Tibial nerve (tissue), 4 donors: ENCODE measurements around the gene SCAPER. TPM values are rescaled to one million over a fixed set of nuclear protein-coding genes. Genes with fewer than 3 reads are reported as not detected.
"Not testable (repeated sequence)": the region's sequence is repeated elsewhere in the genome, so short reads cannot be mapped to it uniquely, and the experiment has no call there.

Experiments
- DNase-seq, 2 donors: peaks; one replicate each; pipeline ENCODE4 v3.0.0-alpha.2; 2019; ENCODE audit warnings: low spot score in 2 of 2
- H3K27ac ChIP-seq, 4 donors: fragments of 200-600 bp; sonication (generic) in 3 of 4; one replicate each; pipeline ENCODE4 v1.5.1; 2017 to 2019; ENCODE audit warnings: mild to moderate bottlenecking in 1 of 4
- H3K27me3 ChIP-seq, 2 donors: fragments of 200-600 bp; sonication (generic) in 1 of 2; one replicate each; pipeline versions ENCODE4 v1.5.1 to v1.6.0; 2017 to 2019
- H3K36me3 ChIP-seq, 3 donors: fragments of 200-600 bp; sonication (generic); one replicate each; pipeline ENCODE4 v1.5.1; 2018 to 2019
- H3K4me1 ChIP-seq, 4 donors: fragments of 200-600 bp; sonication (generic) in 3 of 4; one replicate each; pipeline ENCODE4 v1.5.1; 2017 to 2019
- H3K4me3 ChIP-seq, 4 donors: fragments of 200-600 bp; sonication (generic) in 3 of 4; one replicate each; pipeline ENCODE4 v1.5.1; 2017 to 2019; ENCODE audit warnings: mild to moderate bottlenecking in 1 of 4, moderate library complexity in 1 of 4
- H3K9me3 ChIP-seq, 4 donors: fragments of 200-600 bp; sonication (generic) in 3 of 4; one replicate each; pipeline ENCODE4 v1.5.1; 2017 to 2019
- EP300 ChIP-seq, 2 donors: sonication (generic); formaldehyde crosslinking; IDR thresholded peaks; one replicate each; pipeline ENCODE4 v1.6.1; 2017; ENCODE audit warnings: antibody characterized with exemption in 2 of 2, mild to moderate bottlenecking in 1 of 2
- POLR2A ChIP-seq, 2 donors: fragments of 450-650 bp; IDR thresholded peaks; one replicate each; pipeline ENCODE4 v1.6.1; 2017; ENCODE audit warnings: antibody characterized with exemption in 2 of 2, mild to moderate bottlenecking in 2 of 2, moderate library complexity in 2 of 2
- WGBS, 2 donors: methylation state at CpG; one replicate each; pipeline ENCODE4 v1.1.5; 2018; 5-methylcytosine and 5-hydroxymethylcytosine counted together
- total RNA-seq, 4 donors: library from RNA; depleted of rRNA; stranded (reverse); fragments of >200 nt; gene quantifications; one replicate each; pipeline ENCODE4 v1.1.0, GENCODE V29; 2016
- TF ChIP-seq, protein P1 (sequence below), 5 experiments: fragments of 200-600 bp in 3 of 5; fragments of 450-650 bp in 2 of 5; sonication (generic) in 3 of 5; IDR thresholded peaks; one replicate each; pipeline ENCODE4 v1.5.1; 2016 to 2019; ENCODE audit warnings: antibody characterized with exemption in 5 of 5, mild to moderate bottlenecking in 3 of 5, moderate library complexity in 2 of 5

SCAPER gene
- total RNA-seq, 4 donors from 2014 or later, result 25.5 to 45.3 (median 37.3) TPM

DNA sequence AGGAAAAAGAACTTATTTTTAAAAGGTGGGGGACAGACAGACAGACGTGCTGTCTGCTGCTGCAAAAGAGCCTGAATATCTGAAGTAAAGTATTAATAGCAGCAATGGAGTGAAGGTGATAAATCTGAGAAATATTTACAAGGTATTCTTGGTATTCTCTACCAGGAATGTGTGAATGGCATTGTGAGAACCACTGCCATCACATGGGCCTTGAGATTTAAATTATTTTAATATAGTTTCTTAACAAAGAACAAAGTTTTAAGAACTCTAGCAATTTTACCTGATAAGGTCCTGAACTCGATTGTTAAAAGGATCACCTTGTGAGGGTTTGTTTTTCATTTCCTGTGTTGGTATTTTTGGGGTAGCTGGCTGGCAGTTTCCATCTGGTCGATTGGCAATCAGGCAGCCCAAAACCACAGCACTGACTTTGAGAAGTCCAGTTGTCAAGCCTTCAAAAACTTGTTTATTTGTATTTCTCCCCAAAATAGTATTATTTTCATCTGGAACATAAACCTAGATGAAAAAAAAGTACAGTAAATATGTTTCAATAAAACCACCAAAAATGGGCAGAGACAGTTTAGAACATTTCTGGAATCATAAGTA, 471.2 kb downstream of the SCAPER start:
- Histone ChIP-seq H3K4me3 (no peak overlapping the region), H3K4me1 (no peaks in the 10 kb centered on the region), H3K27me3 (no peaks in the 10 kb centered on the region), H3K9me3 (no peaks in the 10 kb centered on the region), H3K27ac (no peak overlapping the region), H3K36me3 (peaks cover 0 to 45% (median 0%) of the 10 kb centered on the region in 3 donors)
- no peak for DNase-seq
- TF ChIP-seq POLR2A (IDR thresholded peaks at IDR 0.05), result no peak
- TF ChIP-seq, protein P1, sequence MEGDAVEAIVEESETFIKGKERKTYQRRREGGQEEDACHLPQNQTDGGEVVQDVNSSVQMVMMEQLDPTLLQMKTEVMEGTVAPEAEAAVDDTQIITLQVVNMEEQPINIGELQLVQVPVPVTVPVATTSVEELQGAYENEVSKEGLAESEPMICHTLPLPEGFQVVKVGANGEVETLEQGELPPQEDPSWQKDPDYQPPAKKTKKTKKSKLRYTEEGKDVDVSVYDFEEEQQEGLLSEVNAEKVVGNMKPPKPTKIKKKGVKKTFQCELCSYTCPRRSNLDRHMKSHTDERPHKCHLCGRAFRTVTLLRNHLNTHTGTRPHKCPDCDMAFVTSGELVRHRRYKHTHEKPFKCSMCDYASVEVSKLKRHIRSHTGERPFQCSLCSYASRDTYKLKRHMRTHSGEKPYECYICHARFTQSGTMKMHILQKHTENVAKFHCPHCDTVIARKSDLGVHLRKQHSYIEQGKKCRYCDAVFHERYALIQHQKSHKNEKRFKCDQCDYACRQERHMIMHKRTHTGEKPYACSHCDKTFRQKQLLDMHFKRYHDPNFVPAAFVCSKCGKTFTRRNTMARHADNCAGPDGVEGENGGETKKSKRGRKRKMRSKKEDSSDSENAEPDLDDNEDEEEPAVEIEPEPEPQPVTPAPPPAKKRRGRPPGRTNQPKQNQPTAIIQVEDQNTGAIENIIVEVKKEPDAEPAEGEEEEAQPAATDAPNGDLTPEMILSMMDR (IDR thresholded peaks at IDR 0.05), result no peak
- WGBS, 2 donors, result 36 to 38% methylated on average over 3 of the region's 3 CpGs

DNA sequence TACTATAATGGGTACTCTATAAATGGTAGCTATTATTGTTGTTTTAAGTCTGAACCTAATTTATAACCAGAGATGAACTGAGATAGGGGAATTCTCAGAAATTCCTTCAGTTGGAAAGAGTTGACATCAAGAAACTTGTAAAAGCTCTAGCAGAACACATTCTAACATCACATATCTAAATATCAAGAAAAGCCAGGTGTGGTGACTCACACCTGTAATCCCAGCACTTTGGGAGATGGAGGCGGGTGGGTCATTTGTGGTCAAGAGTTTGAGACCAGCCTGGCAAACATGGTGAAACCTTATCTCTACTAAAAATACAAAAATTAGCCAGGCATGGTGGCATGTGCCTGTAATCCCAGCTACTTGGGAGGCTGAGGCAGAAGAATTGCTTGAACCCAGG, 472.1 kb downstream of the SCAPER start:
- peaks cover 0 to 54% (median 0%) of the 10 kb centered on the region in 3 donors for H3K36me3 ChIP-seq
- not testable (repeated sequence) for H3K4me1 ChIP-seq, DNase-seq, H3K9me3 ChIP-seq, H3K27ac ChIP-seq, H3K4me3 ChIP-seq, H3K27me3 ChIP-seq
- 90 to 96% methylated on average over 1 of the region's 1 CpG for WGBS, 2 donors

DNA sequence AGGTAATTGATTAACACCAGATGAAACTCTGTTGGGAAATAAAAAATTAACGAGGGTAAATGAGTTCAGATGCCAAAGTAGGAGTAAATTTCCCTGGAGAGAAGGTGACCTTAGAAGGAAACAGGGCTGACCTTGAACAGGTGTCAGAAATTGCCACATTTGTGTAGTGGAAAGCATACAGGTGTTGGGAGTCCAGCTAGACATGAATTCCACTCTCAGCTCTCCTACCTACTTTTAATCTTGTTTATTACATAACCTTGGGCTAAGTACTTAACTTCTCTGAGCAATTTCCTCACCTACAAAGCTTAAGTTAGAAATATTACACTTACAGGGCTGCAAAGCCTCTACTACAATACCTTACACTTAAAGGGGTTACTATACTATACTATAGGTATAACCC, 472.5 kb downstream of the SCAPER start:
- Histone ChIP-seq H3K4me3 (no peak overlapping the region), H3K27ac (no peak overlapping the region), H3K27me3 (no peaks in the 10 kb centered on the region), H3K4me1 (no peaks in the 10 kb centered on the region), H3K36me3 (peaks cover 0 to 58% (median 0%) of the 10 kb centered on the region in 3 donors), H3K9me3 (no peaks in the 10 kb centered on the region)
- TF ChIP-seq, protein P1 (IDR thresholded peaks at IDR 0.05), result no peak
- TF ChIP-seq EP300 (IDR thresholded peaks at IDR 0.05) (no peak), POLR2A (IDR thresholded peaks at IDR 0.05) (no peak)
- no peak for DNase-seq
- WGBS, 2 donors, result 49 to 58% methylated on average over 1 of the region's 1 CpG

DNA sequence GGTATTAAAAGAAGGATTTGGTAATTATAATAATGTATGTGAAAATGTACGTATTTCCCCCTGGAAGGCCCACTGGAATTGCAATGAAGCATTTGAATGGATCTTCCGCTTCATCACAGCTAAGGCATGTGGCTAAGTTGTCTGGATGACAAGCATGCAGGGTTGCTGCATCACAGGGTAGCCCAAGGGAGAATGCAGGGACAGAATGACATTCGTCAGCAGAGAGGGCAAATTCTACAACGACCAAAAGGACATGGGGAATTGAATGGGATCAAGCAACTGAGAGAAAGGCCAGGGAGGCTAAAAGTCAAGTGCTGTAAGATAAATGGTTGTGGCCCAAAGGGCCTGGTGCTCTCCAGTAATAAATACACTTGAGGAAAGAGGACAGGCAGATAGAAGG, 473.2 kb downstream of the SCAPER start:
- peaks cover 0 to 64% (median 0%) of the 10 kb centered on the region in 3 donors for H3K36me3 ChIP-seq
- WGBS, 2 donors, result 55 to 58% methylated on average over 4 of the region's 4 CpGs
- H3K27me3 ChIP-seq, result no peaks in the 10 kb centered on the region
- no peak overlapping the region for H3K4me3 ChIP-seq
- TF ChIP-seq, protein P1 (IDR thresholded peaks at IDR 0.05), result no peak
- TF ChIP-seq POLR2A (IDR thresholded peaks at IDR 0.05), result no peak
- no peak for TF ChIP-seq EP300 (IDR thresholded peaks at IDR 0.05)
- no peak overlapping the region for H3K27ac ChIP-seq
- DNase-seq, result no peak
- H3K4me1 ChIP-seq, result no peaks in the 10 kb centered on the region
- no peaks in the 10 kb centered on the region for H3K9me3 ChIP-seq

DNA sequence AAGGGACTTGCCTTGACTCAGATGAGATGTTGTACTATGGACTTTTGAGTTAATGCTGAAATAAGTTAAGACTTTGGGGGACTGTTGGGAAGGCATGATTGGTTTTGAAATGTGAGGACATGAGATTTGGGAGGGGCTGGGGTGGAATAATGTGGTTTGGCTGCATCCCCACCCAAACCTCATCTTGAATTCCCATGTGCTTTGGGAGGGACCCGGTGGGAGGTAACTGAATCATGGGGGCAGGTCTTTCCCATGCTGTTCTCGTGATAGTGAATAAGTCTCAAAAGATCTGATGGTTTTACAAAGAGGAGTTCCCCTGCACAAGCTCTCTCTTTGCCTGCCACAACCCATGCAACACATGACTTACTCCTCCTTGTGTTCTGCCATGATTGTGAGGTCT, 474.4 kb downstream of the SCAPER start:
- WGBS, 2 donors, result 74 to 90% methylated on average over 2 of the region's 2 CpGs

DNA sequence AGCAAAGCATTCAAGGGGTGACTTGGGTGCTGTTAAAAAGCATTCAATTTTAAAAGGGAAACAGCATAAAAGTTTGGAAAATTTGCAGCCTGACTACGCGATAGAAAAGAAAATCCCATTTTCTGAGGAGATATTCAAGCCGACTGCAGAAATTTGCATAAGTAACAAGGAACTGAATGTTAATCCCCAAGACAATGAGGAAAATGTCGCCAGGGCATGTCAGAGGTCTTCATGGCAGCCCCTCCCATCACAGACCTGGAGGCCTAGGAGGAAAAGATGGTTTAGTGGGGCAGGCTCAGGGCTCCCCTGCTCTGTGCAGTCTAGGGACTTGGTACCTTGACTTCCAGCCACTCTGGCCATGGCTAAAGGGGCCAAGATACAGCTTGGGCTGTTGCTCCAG, 475.5 kb downstream of the SCAPER start:
- Histone ChIP-seq H3K27me3 (no peaks in the 10 kb centered on the region), H3K27ac (no peak overlapping the region), H3K36me3 (peaks cover 0 to 76% (median 0%) of the 10 kb centered on the region in 3 donors), H3K4me1 (no peaks in the 10 kb centered on the region), H3K4me3 (no peak overlapping the region), H3K9me3 (no peaks in the 10 kb centered on the region)
- TF ChIP-seq POLR2A (IDR thresholded peaks at IDR 0.05) (no peak), EP300 (IDR thresholded peaks at IDR 0.05) (no peak)
- TF ChIP-seq, protein P1 (IDR thresholded peaks at IDR 0.05), result no peak
- 89 to 92% methylated on average over 4 of the region's 4 CpGs for WGBS, 2 donors
- no peak for DNase-seq

More for the DNA sequence above, 474.4 kb downstream of the SCAPER start:
- H3K36me3 ChIP-seq, result peaks cover 0 to 76% (median 0%) of the 10 kb centered on the region in 3 donors
- DNase-seq, H3K4me1 ChIP-seq, H3K27me3 ChIP-seq, H3K4me3 ChIP-seq, H3K9me3 ChIP-seq, H3K27ac ChIP-seq: not testable (repeated sequence)
